NCI-H2171 treated with DMSO at 0.1 percent for 48 hours (cell line): ENCODE data around the gene PRND.
"Not testable (repeated sequence)": the region's sequence is repeated elsewhere in the genome, so short reads cannot be mapped to it uniquely, and the experiment has no call there.

Source experiments
- DNase-seq: peaks from one replicate; lab custom pipeline; 2025; lab: John Stamatoyannopoulos, UW

Gene PRND, protein sequence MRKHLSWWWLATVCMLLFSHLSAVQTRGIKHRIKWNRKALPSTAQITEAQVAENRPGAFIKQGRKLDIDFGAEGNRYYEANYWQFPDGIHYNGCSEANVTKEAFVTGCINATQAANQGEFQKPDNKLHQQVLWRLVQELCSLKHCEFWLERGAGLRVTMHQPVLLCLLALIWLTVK

DNA sequence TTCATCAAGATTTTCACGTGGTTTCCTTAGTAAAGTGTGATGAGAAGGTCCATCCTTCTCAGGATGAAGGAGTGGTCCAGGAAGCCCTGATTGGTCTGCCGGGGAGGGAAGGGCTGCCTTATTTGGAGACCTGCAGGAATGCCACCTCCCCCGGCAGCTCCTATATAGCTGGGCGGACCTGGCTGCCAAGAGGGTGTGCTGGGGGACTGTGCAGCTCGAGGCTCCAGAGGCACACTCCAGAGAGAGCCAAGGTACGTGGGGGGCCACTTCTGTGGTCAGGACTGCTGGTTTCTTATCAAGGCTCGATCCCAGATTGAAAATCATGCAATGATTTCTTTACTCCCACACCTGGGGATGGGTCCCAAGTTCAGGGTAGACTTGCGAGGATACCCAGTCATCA lies at the start of gene PRND:
TSS of gene PRND (plus strand) at position 191 of the 400 bp plus-strand sequence. CDS start 2,643 bp downstream, outside the sequence.
- no peak for DNase-seq

DNA sequence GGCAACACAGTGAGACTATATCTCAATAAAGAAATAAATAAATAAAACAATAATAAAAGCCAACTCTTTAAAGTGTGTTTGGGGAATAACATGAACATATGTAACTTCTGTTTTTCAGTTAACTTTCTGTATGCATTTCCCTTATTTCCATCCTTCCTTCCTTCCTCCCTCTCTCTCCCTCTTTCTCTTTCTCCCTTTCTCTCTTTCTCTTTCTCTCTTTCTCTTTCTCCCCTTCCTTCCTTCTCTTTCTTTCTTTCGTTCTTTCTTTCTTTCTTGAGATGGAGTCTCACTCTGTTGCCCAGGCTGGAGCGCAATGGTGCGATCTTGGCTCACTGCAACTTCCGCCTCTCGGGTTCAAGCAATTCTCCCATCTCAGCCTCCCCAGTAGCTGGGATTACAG lies 48.8 kb upstream of the PRND start:
- no peak for DNase-seq

DNA sequence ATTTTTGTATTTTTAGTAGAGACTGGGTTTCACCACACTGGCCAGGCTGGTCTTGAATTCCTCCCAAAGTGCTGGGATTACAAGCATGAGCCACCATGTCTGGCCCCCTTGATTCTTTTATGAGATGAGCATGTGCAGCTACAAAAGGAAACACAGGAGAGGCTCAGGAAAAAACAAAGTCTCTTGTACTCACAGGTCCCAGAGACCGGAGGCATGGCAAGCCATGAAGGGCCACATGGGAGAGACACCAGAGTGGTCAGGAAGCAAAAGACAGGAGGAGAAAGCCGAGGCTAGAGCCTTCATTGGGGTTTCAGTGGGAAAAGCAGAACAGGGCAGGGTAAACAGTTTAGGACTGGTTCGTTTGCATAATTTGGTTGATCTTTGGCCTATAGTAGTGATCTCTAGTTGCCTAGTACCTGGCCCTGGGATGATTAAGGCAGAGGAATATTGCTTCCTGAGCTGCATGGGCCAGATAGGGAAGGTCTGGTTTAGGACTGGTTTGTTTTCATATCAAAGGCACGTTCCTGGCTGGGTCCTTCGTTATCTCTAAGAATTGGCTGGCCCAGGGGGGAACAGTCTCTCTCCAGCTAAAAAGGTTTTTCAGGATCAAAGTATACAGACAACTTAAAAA lies 48.2 kb upstream of the PRND start:
- no peak for DNase-seq

DNA sequence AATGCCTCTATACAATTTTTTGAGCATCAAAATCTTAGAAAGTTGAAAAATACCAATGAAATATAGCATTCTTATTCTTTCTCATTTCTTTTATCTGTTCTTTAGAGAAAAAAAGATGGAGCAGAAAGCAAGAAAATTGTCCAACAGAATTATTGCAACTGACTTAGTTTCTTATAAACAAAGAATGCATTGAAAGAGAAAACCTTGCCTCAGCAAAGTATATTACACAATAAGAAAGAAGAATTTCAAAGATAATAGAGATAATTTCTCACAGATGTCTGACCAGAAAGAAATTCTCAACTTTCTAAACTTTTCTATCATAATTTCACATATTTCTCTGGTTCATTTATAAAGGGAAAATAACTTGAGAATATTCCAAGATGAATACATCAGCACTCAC lies 47.0 kb upstream of the PRND start:
- no peak for DNase-seq

DNA sequence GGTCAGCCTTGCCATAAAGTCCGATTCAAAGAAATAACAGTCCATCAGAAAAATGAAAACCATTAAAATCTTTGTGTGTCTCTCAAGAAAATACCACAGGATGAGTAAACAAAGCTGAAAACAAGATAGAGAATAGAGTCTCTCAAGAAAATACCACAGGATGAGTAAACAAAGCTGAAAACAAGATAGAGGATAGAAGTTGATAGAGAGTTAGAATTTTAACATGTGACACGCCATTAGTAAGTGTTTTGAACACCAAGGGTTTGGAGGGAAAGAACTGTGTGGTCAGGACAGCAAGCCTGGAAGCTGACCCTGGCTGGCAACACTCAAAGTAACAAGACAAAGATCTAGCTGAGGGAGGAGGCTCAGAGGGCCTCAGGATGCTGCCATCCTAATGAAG lies 43.9 kb upstream of the PRND start:
- DNase-seq, result no peak

DNA sequence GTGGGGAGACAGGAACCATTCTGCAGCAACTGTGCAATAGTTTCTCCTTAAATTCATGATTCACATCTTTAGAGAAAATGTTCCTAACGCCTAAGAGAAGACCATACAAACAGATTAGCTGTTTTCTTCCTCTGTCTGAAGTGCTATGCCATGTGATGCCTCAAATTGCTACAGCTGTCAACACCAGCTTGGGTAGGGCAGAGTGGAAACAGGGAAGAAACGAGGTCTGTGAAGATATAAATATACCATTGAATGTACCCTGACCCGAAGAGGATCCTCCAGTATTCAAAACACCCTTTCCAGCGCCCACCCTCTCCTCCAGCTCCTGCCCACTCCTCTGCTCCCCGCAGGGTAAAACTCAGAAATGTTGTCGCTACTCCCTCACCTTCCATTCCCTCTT lies 40.3 kb upstream of the PRND start:
- peak; percentile 25 for DNase-seq

DNA sequence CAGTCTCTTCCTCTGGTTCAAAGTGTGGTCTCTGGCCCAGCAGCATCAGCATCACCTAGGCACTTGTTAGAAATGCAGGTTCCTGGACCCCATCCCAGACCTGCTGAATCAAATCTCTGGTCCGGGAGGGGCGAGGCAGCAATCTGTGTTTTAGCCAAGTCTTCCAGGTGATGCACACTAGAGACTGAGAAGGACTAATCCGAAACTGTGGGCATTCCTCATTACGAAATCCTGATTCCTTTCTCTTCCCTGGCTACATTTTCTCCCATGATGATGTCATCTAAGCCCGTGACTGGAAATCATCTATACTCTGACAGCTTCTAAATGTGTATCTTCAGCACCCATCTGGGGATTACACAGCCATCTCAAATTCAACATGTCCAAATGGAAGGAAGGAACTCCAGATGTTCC lies 39.7 kb upstream of the PRND start:
- DNase-seq, result peak; percentile 35

DNA sequence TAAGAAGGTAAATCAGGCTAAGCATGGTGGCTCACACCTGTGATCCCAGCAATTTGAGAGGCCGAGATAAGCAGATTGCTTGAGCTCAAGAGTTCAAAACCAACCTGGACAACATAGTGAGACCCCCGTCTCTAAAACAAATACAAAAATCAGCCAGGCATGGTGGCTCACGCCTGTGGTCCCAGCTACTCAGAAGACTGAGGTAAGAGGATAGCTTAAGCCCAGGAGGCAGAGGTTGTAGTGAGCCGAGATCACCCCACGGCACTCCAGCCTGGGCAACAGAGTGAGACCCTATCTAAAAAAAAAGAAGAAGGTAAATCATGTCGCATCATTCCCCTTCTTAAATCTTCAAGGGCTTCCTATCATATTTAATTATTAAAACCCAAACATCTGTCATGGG lies 39.0 kb upstream of the PRND start:
- DNase-seq, result no peak

DNA sequence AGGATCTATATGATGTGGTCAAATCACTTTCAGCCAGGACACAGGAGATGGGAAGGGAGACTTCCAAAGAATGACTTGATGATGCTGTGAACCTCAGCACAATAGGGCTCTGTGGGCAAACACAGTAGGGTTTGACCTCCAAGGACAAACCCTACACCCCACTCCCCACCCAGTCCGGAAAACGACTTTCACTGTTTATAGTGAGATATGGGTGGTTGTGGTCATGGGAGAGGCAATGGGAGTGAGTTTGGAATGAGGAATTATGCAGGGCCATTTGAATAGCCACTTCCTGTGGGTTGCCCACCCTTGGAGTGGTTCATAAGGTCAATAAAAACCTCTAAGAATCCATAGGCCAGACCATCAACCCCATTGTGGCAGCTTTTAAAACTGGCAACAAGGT lies 38.4 kb upstream of the PRND start:
- no peak for DNase-seq

DNA sequence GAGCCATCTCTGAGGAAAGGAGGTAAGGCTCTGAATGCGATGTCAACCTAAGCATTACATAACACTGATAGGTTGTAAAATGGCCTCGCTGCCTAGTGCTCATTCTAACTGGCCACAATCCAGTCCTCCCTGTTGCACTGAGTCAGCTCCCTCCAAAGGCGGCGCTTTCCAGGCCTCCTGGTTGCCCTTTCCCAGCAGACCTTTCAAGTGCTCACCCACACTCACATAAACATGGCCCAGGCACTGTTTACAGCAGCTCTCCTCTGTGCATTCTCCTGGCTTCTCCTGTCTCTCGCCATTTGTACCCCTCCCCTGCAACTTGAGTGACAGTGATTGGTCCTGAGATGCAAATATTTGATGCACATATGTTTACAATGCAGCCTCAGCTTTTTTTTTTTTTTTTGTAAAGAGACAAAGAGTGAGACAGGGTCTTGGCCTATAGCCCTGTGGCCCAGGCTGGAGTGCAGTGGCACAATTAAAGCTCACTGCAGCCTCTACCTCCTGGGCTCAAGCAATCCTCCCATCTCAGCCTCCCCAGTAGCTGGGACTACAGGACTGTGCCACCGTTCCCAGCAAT lies 36.8 kb upstream of the PRND start:
- no peak for DNase-seq

DNA sequence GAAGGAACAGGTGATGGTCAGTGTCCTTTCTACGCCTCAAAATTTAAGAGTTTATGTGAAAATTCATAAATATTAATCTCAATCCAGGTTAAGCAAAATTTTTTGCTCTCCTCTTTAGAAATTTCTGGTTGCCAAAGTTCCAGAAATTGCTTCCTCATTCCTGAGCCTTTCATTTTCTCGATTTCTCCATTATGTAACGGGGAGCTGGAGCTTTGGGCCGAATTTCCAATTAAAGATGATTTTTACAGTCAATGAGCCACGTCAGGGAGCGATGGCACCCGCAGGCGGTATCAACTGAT lies 35.8 kb upstream of the PRND start:
- no peak for DNase-seq

DNA sequence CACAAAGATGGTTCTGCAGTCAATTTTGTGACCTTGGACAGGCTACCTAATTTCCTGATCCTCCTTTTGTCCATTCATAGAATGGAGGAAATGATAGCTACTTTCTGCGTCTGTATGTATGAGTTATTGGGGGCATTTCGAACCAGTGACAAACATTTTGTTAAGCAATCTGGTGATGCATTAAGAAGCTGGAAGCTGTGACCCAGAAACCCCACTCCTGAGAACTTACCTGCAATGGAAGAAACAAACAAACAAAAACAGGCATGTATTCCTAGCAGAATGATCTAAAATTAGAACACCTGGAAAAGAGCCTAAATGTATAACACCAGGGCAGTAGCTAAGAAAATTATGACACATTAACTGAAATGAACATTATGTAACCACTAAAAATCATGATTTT lies 33.4 kb upstream of the PRND start:
- no peak for DNase-seq

DNA sequence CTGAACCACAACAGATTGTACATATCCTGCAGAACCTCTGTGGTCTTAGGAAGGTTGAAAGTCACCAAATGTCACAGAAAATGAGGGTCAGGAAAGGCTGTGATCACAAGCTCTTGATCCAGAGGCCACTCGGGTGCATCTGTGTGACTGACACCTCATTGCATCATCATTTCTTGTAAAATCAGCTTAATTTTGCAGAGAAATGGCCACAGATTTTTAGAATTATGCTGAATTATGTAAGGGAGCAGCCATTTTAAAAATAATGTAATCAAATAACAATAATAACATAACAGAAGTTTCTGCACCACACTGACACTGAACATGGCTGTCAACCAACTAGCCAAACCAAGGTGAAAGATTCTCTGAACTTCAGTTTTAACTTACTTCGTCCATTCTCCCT lies 32.5 kb upstream of the PRND start:
- DNase-seq, result no peak

DNA sequence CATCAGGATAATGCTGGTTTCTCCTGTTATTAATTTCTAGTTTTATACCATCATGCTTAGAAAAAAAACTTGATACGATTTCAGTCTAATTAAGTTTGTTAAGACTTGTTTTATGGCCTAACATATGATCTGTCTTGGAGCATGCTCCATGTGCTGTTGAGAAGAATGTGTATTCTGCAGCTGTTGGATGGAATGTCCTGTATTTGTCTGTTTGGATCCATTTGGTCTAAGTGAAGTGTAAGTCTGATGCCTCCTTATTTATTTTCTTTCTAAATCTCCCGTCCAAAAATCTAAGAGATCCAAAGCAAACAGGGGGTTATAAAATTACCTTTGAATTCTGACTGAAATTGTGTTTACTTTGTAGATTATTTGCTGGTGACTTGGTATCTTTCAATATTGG lies 30.0 kb upstream of the PRND start:
- DNase-seq, result no peak

DNA sequence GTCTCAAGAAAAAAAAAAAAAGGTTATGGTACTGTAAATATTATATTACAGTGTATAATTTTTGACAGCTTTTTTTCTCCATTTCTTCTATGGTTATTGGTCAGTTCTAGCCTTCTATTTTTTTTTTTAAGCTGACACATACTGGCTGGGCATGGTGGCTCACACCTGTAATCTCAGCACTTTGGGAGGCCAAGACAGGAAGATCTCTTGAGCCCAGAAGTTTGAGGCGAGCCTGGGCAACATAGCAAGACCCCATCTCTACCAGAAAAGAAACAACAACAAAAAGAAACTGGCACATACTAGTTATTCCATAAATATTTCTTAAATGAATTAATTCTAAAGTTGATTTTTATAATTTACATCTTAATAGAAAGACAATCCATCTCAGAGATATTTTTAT lies 27.6 kb upstream of the PRND start:
- DNase-seq, result no peak

DNA sequence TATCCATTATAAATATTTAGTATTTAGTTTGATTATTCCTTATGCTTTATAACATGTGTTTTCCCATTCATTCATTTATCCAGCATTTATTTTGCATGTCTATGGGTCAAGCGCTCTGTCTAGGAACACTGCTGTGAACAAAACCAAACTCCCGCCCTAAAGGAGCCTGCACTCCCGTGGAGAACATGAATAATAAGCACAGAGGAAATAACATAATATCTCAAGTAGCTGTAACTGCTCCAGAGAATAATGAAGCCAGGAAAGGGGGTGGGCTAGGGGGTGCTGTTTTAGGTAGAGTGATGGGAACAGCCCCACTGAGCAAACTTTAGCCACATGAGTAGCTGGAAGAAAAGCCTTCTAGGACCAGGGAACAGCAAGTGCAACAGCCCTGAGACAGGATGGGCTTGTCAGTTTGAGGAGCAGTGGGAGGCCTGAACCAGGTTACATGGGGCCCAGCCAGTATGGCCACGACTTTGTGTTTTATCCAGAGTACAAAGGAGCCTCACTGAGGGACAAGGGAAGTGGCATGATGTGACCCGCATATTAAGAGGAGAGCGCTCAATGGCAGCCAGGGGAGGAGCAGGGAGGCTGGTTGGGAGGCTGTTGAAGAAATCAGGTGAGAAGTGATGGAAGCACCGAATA lies 24.4 kb upstream of the PRND start:
- DNase-seq, result no peak

DNA sequence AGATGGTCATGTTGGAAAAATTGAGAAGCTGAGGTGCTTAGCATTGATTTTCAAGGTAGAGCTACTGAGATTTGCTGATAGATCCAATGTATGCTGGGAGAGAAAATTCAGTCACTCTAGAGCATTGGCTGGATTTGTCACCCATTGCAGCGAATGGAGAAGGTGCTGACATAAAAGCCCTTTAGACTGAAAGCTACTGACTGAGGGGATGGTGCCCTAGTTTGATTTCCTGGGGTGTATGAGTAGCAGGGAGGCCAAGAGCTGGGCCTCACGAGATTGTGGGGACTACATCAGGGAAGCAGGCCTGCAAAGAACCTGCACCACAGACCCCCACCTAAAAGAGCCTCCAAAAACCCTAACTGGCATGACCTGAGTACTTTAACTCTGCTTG lies 23.9 kb upstream of the PRND start:
- no peak for DNase-seq

DNA sequence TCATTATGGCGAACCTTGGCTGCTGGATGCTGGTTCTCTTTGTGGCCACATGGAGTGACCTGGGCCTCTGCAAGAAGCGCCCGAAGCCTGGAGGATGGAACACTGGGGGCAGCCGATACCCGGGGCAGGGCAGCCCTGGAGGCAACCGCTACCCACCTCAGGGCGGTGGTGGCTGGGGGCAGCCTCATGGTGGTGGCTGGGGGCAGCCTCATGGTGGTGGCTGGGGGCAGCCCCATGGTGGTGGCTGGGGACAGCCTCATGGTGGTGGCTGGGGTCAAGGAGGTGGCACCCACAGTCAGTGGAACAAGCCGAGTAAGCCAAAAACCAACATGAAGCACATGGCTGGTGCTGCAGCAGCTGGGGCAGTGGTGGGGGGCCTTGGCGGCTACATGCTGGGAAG lies 22.5 kb upstream of the PRND start:
- DNase-seq, result no peak

DNA sequence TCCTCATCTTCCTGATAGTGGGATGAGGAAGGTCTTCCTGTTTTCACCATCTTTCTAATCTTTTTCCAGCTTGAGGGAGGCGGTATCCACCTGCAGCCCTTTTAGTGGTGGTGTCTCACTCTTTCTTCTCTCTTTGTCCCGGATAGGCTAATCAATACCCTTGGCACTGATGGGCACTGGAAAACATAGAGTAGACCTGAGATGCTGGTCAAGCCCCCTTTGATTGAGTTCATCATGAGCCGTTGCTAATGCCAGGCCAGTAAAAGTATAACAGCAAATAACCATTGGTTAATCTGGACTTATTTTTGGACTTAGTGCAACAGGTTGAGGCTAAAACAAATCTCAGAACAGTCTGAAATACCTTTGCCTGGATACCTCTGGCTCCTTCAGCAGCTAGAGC lies 21.8 kb upstream of the PRND start:
- no peak for DNase-seq

DNA sequence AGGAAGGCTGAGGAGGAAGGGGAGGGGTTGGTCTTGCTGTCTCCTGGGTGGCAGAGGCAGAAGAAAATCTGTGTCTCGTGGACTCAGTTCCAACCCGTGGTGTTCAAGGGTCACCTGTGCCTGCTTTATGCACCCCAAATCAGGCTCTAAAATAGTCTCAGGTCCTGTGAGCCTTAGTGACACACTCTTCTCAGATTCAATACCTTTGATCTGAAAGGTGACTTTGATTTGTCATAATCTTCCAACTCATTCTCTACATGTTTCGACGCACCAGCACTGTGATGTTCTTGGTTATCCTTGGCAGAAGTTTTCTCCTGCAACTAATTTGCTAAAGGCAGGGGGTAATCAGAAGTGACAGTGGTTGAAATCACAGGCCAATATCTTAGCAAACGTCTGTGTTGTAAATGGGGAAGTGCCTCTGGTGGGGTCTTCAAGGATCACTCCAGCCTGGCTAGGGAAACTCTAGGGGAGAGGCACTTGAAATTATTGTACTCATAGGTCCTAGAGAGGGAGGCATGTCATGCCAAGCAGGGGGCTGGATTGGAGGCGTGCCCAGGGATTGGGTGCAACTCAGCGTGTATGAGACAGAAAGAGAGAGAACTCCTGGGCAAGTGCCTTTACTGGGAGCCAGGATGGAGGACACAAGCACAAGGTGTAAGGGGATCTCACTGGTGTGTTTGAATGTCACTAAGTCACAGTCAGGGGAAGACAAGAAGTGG lies 19.0 kb upstream of the PRND start:
- DNase-seq, result no peak

DNA sequence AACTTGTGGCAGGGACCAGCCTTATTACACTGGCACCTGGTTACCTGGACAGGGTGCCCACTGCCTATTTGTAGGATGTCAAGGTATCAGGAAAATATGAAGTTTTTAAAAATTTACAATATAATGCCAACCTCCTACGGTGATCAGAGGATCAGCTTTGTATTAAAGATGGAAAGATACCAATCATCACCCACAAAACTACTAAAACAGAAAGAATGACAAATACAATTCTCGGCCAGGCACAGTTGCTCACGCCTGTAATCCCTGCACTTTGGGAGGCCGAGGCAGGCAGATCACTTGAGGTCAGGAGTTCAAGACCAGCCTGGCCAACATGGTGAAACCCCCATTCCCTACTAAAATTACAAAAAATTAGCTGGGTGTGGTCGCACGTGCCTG lies 18.4 kb upstream of the PRND start:
- DNase-seq, result no peak

DNA sequence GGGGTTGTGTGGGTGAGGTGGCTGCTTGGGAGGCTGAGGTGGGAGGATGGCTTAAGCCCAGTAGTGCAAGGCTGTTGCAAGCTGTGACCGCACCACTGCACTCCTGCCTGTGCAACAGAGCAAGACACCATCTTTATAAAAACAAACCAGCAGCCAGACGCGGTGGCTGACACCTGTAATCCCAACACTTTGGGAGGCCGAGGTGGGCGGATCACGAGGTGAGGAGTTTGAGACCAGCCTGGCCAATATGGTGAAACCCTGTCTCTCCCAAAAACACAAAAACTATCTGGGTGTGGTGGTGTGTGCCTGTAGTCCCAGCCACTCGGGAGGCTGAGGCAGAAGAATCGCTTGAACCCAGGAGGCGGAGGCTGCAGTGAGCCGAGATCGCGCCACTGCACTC lies 14.8 kb upstream of the PRND start:
- not testable (repeated sequence) for DNase-seq

DNA sequence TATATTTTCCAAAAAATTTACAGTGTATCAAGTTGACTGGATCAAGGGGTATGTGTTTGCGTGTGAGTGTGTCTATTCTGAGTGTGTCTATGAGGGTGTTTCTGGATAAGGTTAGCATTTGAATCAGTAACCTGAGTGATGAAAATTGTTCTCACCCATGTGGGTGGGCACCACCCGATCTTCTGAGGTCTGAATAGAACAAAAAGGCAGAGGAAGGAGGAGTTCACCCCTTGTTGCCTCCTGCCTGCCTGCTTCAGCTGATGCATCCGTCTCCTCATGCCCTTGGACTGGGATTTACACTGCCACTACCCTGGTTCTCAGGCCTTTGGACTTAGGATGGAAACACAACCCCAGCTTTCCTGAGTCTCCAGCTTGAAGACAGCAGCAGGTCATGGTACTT lies 13.7 kb upstream of the PRND start:
- no peak for DNase-seq
